Measurements from ENCODE around the gene CDYL.

CDYL gene

GRCh38 chr6:4930025-4930691 is 154.0 kb downstream of the CDYL start:
- peaks cover 6% of the 10 kb centered on the region for H3K4me1 ChIP-seq
- H3K4me3 ChIP-seq (ENCODE audit: low read depth, low read length): no peak overlapping the region
- no peak overlapping the region for H3K27ac ChIP-seq

GRCh38 chr6:4931530-4932227 is 155.5 kb downstream of the CDYL start:
- H3K4me2 ChIP-seq (ENCODE audit: low read length): no peak overlapping the region
- H3K27me3 ChIP-seq (ENCODE audit: control insufficient read depth, insufficient read depth, low read length): no peaks in the 10 kb centered on the region
- H3K36me3 ChIP-seq (ENCODE audit: control insufficient read depth, insufficient read depth, low read length): no peaks in the 10 kb centered on the region
- H3K4me3 ChIP-seq (ENCODE audit: low read depth, low read length): no peak overlapping the region
- no peak overlapping the region for H2AFZ ChIP-seq
- H3K79me2 ChIP-seq: peaks cover 23% of the 10 kb centered on the region
- no peaks in the 10 kb centered on the region for H3K9me3 ChIP-seq (ENCODE audit: control insufficient read depth, low read length)
- TF ChIP-seq CTCF (IDR thresholded peaks at IDR 0.05): no peak
- H3K4me1 ChIP-seq: peaks cover 6% of the 10 kb centered on the region
- no peak overlapping the region for H3K9ac ChIP-seq
- H3K27ac ChIP-seq: no peak overlapping the region

More at GRCh38 chr6:4930025-4930691, 154.0 kb downstream of the CDYL start:
- Histone ChIP-seq H3K9ac (no peak overlapping the region), H3K9me3 (ENCODE audit: control insufficient read depth, low read length) (no peaks in the 10 kb centered on the region), H3K79me2 (peaks cover 30% of the 10 kb centered on the region), H3K36me3 (ENCODE audit: control insufficient read depth, insufficient read depth, low read length) (no peaks in the 10 kb centered on the region), H2AFZ (no peak overlapping the region), H3K27me3 (ENCODE audit: control insufficient read depth, insufficient read depth, low read length) (no peaks in the 10 kb centered on the region), H3K4me2 (ENCODE audit: low read length) (no peak overlapping the region)
- no peak for TF ChIP-seq CTCF (IDR thresholded peaks at IDR 0.05)

- H2AFZ ChIP-seq: no peak overlapping the region
- H3K9me3 ChIP-seq (ENCODE audit: control insufficient read depth, low read length): no peaks in the 10 kb centered on the region
- no peaks in the 10 kb centered on the region for H3K27me3 ChIP-seq (ENCODE audit: control insufficient read depth, insufficient read depth, low read length)
- H3K4me3 ChIP-seq (ENCODE audit: low read depth, low read length): no peak overlapping the region
- H3K36me3 ChIP-seq (ENCODE audit: control insufficient read depth, insufficient read depth, low read length): no peaks in the 10 kb centered on the region
- TF ChIP-seq CTCF (IDR thresholded peaks at IDR 0.05): no peak
- H3K4me2 ChIP-seq (ENCODE audit: low read length): no peak overlapping the region
- H3K79me2 ChIP-seq: peaks cover 23% of the 10 kb centered on the region
- no peak overlapping the region for H3K27ac ChIP-seq
- no peak overlapping the region for H3K9ac ChIP-seq
- peaks cover 6% of the 10 kb centered on the region for H3K4me1 ChIP-seq
Observed at GRCh38 chr6:4932228-4932903, 156.2 kb downstream of the CDYL start.

- no peaks in the 10 kb centered on the region for H3K27me3 ChIP-seq (ENCODE audit: control insufficient read depth, insufficient read depth, low read length)
- no peak overlapping the region for H3K4me2 ChIP-seq (ENCODE audit: low read length)
- peaks cover 7% of the 10 kb centered on the region for H3K4me1 ChIP-seq
- H3K79me2 ChIP-seq: peaks cover 17% of the 10 kb centered on the region
- no peak overlapping the region for H3K27ac ChIP-seq
- H3K9ac ChIP-seq: no peak overlapping the region
- no peak for TF ChIP-seq CTCF (IDR thresholded peaks at IDR 0.05)
- no peak overlapping the region for H2AFZ ChIP-seq
- H3K36me3 ChIP-seq (ENCODE audit: control insufficient read depth, insufficient read depth, low read length): no peaks in the 10 kb centered on the region
- no peak overlapping the region for H3K4me3 ChIP-seq (ENCODE audit: low read depth, low read length)
- no peaks in the 10 kb centered on the region for H3K9me3 ChIP-seq (ENCODE audit: control insufficient read depth, low read length)
Observed at GRCh38 chr6:4935486-4935885, 159.3 kb downstream of the CDYL start.
